Measurements from ENCODE around the gene ZBTB34.

DNA sequence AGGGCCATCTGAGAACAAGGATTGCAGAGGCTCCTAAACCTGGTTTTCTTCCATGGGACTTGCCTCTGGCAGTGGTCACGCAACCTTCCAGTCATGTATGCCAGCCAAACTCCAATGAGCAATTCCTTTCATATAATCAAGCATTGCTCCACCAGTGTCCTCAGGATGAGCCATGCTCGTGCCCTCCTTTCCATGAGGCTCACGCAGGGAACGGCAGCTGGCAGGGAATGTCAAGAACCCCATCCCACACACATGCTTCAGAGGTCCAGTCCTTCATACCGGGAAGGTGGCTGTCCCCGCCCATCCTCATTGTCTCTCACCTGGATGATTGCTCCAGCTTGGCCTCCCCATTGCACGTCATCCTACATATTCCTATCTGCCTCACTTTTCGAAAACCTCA is 13.4 kb upstream of the ZBTB34 start:
- no peak for TF ChIP-seq ZNF138 (tag by site-specific recombination; IDR thresholded peaks at IDR 0.05; ENCODE audit: borderline replicate concordance)
- TF ChIP-seq, protein P1, sequence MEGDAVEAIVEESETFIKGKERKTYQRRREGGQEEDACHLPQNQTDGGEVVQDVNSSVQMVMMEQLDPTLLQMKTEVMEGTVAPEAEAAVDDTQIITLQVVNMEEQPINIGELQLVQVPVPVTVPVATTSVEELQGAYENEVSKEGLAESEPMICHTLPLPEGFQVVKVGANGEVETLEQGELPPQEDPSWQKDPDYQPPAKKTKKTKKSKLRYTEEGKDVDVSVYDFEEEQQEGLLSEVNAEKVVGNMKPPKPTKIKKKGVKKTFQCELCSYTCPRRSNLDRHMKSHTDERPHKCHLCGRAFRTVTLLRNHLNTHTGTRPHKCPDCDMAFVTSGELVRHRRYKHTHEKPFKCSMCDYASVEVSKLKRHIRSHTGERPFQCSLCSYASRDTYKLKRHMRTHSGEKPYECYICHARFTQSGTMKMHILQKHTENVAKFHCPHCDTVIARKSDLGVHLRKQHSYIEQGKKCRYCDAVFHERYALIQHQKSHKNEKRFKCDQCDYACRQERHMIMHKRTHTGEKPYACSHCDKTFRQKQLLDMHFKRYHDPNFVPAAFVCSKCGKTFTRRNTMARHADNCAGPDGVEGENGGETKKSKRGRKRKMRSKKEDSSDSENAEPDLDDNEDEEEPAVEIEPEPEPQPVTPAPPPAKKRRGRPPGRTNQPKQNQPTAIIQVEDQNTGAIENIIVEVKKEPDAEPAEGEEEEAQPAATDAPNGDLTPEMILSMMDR (tag by site-specific recombination; IDR thresholded peaks at IDR 0.05), result no peak
- no peak for TF ChIP-seq ZNF239 (tag by site-specific recombination; IDR thresholded peaks at IDR 0.05)
- TF ChIP-seq, protein P2, sequence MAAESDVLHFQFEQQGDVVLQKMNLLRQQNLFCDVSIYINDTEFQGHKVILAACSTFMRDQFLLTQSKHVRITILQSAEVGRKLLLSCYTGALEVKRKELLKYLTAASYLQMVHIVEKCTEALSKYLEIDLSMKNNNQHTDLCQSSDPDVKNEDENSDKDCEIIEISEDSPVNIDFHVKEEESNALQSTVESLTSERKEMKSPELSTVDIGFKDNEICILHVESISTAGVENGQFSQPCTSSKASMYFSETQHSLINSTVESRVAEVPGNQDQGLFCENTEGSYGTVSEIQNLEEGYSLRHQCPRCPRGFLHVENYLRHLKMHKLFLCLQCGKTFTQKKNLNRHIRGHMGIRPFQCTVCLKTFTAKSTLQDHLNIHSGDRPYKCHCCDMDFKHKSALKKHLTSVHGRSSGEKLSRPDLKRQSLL (tag by site-specific recombination; IDR thresholded peaks at IDR 0.05), result no peak
- TF ChIP-seq ZNF169 (tag by site-specific recombination; IDR thresholded peaks at IDR 0.05), result no peak

All from HEK293 (cell line).